Right atrium auricular region (tissue), 2 donors: ENCODE data around the gene ZNF839. TPM values are rescaled to one million over a fixed set of nuclear protein-coding genes. Genes with fewer than 3 reads are reported as not detected.

Experiments
- DNase-seq: peaks from one replicate; pipeline ENCODE4 v3.0.0-alpha.2; 2019; ENCODE audit warnings: low spot score
- H3K27ac ChIP-seq, 2 donors: fragments of 200-600 bp; sonication (generic); 1 replicate in 1 of 2; 2 replicates in 1 of 2; pipeline ENCODE4 v1.5.1; 2016 to 2019
- H3K27me3 ChIP-seq, 2 donors: fragments of 200-600 bp; sonication (generic); one replicate each; pipeline versions ENCODE4 v1.5.1 to v1.6.0; 2017 to 2019
- H3K36me3 ChIP-seq: fragments of 200-600 bp; sonication (generic); one replicate; pipeline ENCODE4 v1.5.1; 2016
- H3K4me1 ChIP-seq, 2 donors: fragments of 200-600 bp; sonication (generic); one replicate each; pipeline versions ENCODE4 v1.5.1 to v1.6.0; 2017 to 2019
- H3K4me3 ChIP-seq, 2 donors: fragments of 200-600 bp; sonication (generic); 1 replicate in 1 of 2; 2 replicates in 1 of 2; pipeline ENCODE4 v1.5.1; 2017 to 2019; ENCODE audit warnings: mild to moderate bottlenecking in 1 of 2, moderate library complexity in 1 of 2
- H3K9me3 ChIP-seq, 2 donors: fragments of 200-600 bp; sonication (generic); one replicate each; pipeline ENCODE4 v1.5.1; 2019
- CTCF ChIP-seq, 2 donors: fragments of 200-600 bp; sonication (generic); IDR thresholded peaks; one replicate each; pipeline ENCODE4 v1.5.1; 2019; ENCODE audit warnings: antibody characterized with exemption in 2 of 2
- total RNA-seq, 2 donors: library from RNA; depleted of rRNA; stranded (reverse); fragments of >200 nt; gene quantifications; one replicate each; pipeline ENCODE4 v1.1.0, GENCODE V29; 2016

Gene ZNF839
- total RNA-seq, result 1 to 10 TPM; 6.4 to 7.8 TPM

- DNase-seq, result peak; percentile 95
- H3K36me3 ChIP-seq, result no peaks in the 10 kb centered on the region
- H3K9me3 ChIP-seq, result no peaks in the 10 kb centered on the region
- TF ChIP-seq CTCF (IDR thresholded peaks at IDR 0.05), result no peak
- H3K4me3 ChIP-seq, result peak within 1 kb of the TSS; percentile 54 to 76
- peaks cover 0 to 35% of the 10 kb centered on the region in 2 donors for H3K4me1 ChIP-seq
- H3K27ac ChIP-seq, result peak within 1 kb of the TSS; percentile 95 to 98
- no peaks in the 10 kb centered on the region for H3K27me3 ChIP-seq
Observed at GRCh38 chr14:102319351-102320032, at the start of gene ZNF839. TSS of gene ZNF839 (plus strand) at chr14:102319746. CDS start at chr14:102319766, 20 bp downstream.

GRCh38 chr14:102272392-102272791 is 47.2 kb upstream of the ZNF839 start:
- no peak for DNase-seq
- Histone ChIP-seq H3K4me3 (no peak overlapping the region), H3K9me3 (no peaks in the 10 kb centered on the region), H3K27ac (no peak overlapping the region), H3K4me1 (no peaks in the 10 kb centered on the region), H3K27me3 (no peaks in the 10 kb centered on the region), H3K36me3 (no peaks in the 10 kb centered on the region)
- TF ChIP-seq CTCF (IDR thresholded peaks at IDR 0.05), result no peak

GRCh38 chr14:102275866-102276265 is 43.7 kb upstream of the ZNF839 start:
- DNase-seq, result no peak
- no peaks in the 10 kb centered on the region for H3K4me1 ChIP-seq
- H3K4me3 ChIP-seq, result no peak overlapping the region
- H3K27me3 ChIP-seq, result no peaks in the 10 kb centered on the region
- H3K36me3 ChIP-seq, result peaks cover 10% of the 10 kb centered on the region
- no peak for TF ChIP-seq CTCF (IDR thresholded peaks at IDR 0.05)
- H3K9me3 ChIP-seq, result no peaks in the 10 kb centered on the region
- no peak overlapping the region for H3K27ac ChIP-seq

GRCh38 chr14:102277874-102278630 is 41.5 kb upstream of the ZNF839 start:
- DNase-seq, result no peak
- H3K27me3 ChIP-seq, result no peaks in the 10 kb centered on the region
- H3K27ac ChIP-seq, result peak overlapping the region in 1 of 2 donors; percentile 33
- H3K4me3 ChIP-seq, result no peak overlapping the region
- no peaks in the 10 kb centered on the region for H3K4me1 ChIP-seq
- peaks cover 10% of the 10 kb centered on the region for H3K36me3 ChIP-seq
- H3K9me3 ChIP-seq, result no peaks in the 10 kb centered on the region
- TF ChIP-seq CTCF (IDR thresholded peaks at IDR 0.05), result no peak

- Histone ChIP-seq H3K36me3 (peaks cover 10% of the 10 kb centered on the region), H3K4me1 (no peaks in the 10 kb centered on the region), H3K4me3 (no peak overlapping the region), H3K9me3 (no peaks in the 10 kb centered on the region), H3K27me3 (no peaks in the 10 kb centered on the region), H3K27ac (no peak overlapping the region)
- no peak for TF ChIP-seq CTCF (IDR thresholded peaks at IDR 0.05)
- no peak for DNase-seq
Observed at GRCh38 chr14:102278631-102278935, 41.0 kb upstream of the ZNF839 start.
